CD4-positive, alpha-beta memory T cell (primary cell): ENCODE measurements around the gene ANKRD17. TPM values are rescaled to one million over a fixed set of nuclear protein-coding genes. Genes with fewer than 3 reads are reported as not detected.

Experiments
- CTCF ChIA-PET: fragments of 350-600 bp; sonication (Branson Sonifier 250); formaldehyde crosslinking; loops from one replicate; lab custom pipeline; 2021; ENCODE audit warnings: inconsistent platforms; ENCODE audit not compliant: partially characterized antibody; lab: Charles Lee
- POLR2A ChIA-PET: fragments of 350-600 bp; sonication (Branson Sonifier 250); formaldehyde crosslinking; loops from one replicate; lab custom pipeline; 2021; ENCODE audit not compliant: partially characterized antibody; lab: Charles Lee
- DNase-seq, 5 donors: peaks; one replicate each; pipeline versions ENCODE4 v3.0.0 to v3.0.0-alpha.2; 2020 to 2022; ENCODE audit warnings: mixed read lengths in 1 of 5
- H3K27ac ChIP-seq: one replicate; pipeline ENCODE4 v1.7.0; 2013; ENCODE audit warnings: low read depth, low read length
- H3K27me3 ChIP-seq: 2 replicates; pipeline ENCODE4 v1.7.0; 2013; ENCODE audit warnings: mild to moderate bottlenecking, low read length, moderate library complexity; ENCODE audit not compliant: insufficient read depth
- H3K36me3 ChIP-seq: 2 replicates; pipeline ENCODE4 v1.7.0; 2013; ENCODE audit warnings: mild to moderate bottlenecking, low read length, moderate library complexity; ENCODE audit not compliant: insufficient read depth
- H3K4me1 ChIP-seq: 2 replicates; pipeline ENCODE4 v1.7.0; 2013; ENCODE audit warnings: mild to moderate bottlenecking, low read length, moderate library complexity; ENCODE audit not compliant: insufficient read depth
- H3K4me3 ChIP-seq, 2 donors: one replicate each; pipeline ENCODE4 v1.7.0; 2013; ENCODE audit warnings: low read length in 2 of 2, mild to moderate bottlenecking in 1 of 2
- H3K9me3 ChIP-seq, 2 donors: one replicate each; pipeline ENCODE4 v1.7.0; 2013; ENCODE audit warnings: low read length in 2 of 2, control low read depth in 1 of 2; ENCODE audit not compliant: control insufficient read depth in 1 of 2
- H3K27ac Mint-ChIP-seq, 7 donors: one replicate each; pipeline ENCODE4 v1.8.0; 2020 to 2021; ENCODE audit warnings: mixed read lengths in 7 of 7, mild to moderate bottlenecking in 6 of 7, inconsistent platforms in 3 of 7, moderate library complexity in 3 of 7
- H3K27me3 Mint-ChIP-seq, 2 donors: one replicate each; pipeline ENCODE4 v1.8.0; 2020 to 2021; ENCODE audit warnings: mixed read lengths in 2 of 2
- H3K36me3 Mint-ChIP-seq, 2 donors: one replicate each; pipeline ENCODE4 v1.8.0; 2020 to 2021; ENCODE audit warnings: mixed read lengths in 2 of 2, inconsistent platforms in 1 of 2, mild to moderate bottlenecking in 1 of 2
- H3K4me1 Mint-ChIP-seq, 4 donors: one replicate each; pipeline ENCODE4 v1.8.0; 2020 to 2021; ENCODE audit warnings: mixed read lengths in 4 of 4, mild to moderate bottlenecking in 1 of 4
- H3K4me3 Mint-ChIP-seq, 8 donors: one replicate each; pipeline ENCODE4 v1.8.0; 2020 to 2021; ENCODE audit warnings: mixed read lengths in 8 of 8, mild to moderate bottlenecking in 7 of 8, moderate library complexity in 6 of 8, inconsistent platforms in 3 of 8
- H3K9me3 Mint-ChIP-seq, 8 donors: one replicate each; pipeline ENCODE4 v1.8.0; 2020 to 2021; ENCODE audit warnings: mixed read lengths in 8 of 8, mild to moderate bottlenecking in 5 of 8, inconsistent platforms in 3 of 8, moderate library complexity in 1 of 8
- intact Hi-C: fragments of 100-400 bp; cut with micrococcal nuclease; formaldehyde crosslinking; loops from one replicate; pipeline ENCODE4 v1.15.1; 2023
- polyA plus RNA-seq, 2 donors: library from polyadenylated mRNA; unstranded; fragments of 300-500 nt; fragmentation: Illumina TruSeq; gene quantifications; one replicate each; pipeline ENCODE4 v1.2.3, GENCODE V29; 2021
- total RNA-seq, 2 experiments: library from RNA; stranded (reverse); gene quantifications; one replicate each; pipeline ENCODE4 v1.2.3, GENCODE V29; 2021

The ANKRD17 gene
- total and polyA plus RNA-seq, 4 experiments from 2014 or later: 7.9 to 58.7 (median 37.1) TPM

DNA sequence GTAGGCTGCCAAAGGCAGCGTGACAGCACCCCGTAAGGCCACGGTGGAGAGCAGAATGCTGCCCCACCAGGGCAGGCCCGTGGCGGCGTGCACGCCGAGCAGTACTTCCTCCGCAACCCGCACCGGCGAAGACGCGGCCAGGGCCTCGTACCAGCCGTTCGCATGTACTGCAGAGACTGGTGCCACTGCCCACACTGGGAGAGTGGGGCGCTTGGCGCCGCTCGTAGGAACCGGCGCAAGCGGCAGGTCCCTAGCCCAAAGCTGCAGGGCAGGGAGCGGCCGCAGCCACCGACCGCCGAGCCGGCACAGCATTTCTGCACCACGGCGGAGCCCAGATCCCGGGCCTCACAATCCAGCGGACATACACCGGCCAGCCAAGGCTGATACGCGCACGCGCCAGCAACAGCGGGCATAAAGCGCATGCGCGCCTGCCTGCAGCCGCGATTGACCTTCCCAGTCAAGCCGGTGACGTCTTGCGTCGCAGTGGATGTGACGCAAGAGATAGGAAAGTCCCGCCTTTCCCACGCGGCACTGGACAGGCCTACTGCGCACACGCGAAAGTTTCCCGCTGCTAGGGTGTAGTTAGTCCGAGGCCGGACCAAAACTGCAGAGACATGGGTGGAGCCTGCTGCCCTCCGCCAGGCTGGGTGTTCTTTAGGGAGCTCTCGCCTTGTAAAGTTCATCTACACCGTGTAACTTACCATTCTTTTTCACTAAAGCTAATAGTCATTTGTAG, 189.1 kb downstream of the ANKRD17 start, which contains the start of gene COX18:
Gene COX18 (minus strand): TSS at position 379 of the 736 bp plus-strand sequence. CDS start 67 bp downstream, at position 312.
- H3K36me3 ChIP-seq: no peaks in the 10 kb centered on the region
- H3K4me3 ChIP-seq: peak within 1 kb of the TSS; percentile 89 to 93
- no peaks in the 10 kb centered on the region for H3K27me3 ChIP-seq
- intact Hi-C loops: loop anchor here (1.0 to 5.0 kb wide), 4 partner anchors 17 to 189 kb away; partner anchors contain the start of gene ANKRD17
- H3K27me3 Mint-ChIP-seq: no peaks in the 10 kb centered on the region
- peak within 1 kb of the TSS; percentile 88 to 94 (median 91) for H3K4me3 Mint-ChIP-seq
- peaks cover 26 to 55% (median 37%) of the 10 kb centered on the region in 4 donors for H3K4me1 Mint-ChIP-seq
- peak; percentile 94 to 96 (median 95) for DNase-seq
- peaks cover 6 to 35% of the 10 kb centered on the region in 2 donors for H3K36me3 Mint-ChIP-seq
- peaks cover 27% of the 10 kb centered on the region for H3K4me1 ChIP-seq
- peaks cover 0 to 1% (median 0%) of the 10 kb centered on the region in 8 donors for H3K9me3 Mint-ChIP-seq
- ChIA-PET CTCF (interaction anchor here (3.2 kb wide), 1 partner anchor 188 kb away, joined by 24 read pairs; the partner anchor contains the start of gene ANKRD17), POLR2A (interaction anchor here (0.5 to 4.5 kb wide), 12 partner anchors 11 to 196 kb away, joined by 3 to 59 read pairs (median 3); partner anchors contain the start of gene ANKRD17)
- peak within 1 kb of the TSS; percentile 97 for H3K27ac ChIP-seq
- H3K9me3 ChIP-seq: no peaks in the 10 kb centered on the region
- H3K27ac Mint-ChIP-seq: peak within 1 kb of the TSS; percentile 94 to 100 (median 99)

DNA sequence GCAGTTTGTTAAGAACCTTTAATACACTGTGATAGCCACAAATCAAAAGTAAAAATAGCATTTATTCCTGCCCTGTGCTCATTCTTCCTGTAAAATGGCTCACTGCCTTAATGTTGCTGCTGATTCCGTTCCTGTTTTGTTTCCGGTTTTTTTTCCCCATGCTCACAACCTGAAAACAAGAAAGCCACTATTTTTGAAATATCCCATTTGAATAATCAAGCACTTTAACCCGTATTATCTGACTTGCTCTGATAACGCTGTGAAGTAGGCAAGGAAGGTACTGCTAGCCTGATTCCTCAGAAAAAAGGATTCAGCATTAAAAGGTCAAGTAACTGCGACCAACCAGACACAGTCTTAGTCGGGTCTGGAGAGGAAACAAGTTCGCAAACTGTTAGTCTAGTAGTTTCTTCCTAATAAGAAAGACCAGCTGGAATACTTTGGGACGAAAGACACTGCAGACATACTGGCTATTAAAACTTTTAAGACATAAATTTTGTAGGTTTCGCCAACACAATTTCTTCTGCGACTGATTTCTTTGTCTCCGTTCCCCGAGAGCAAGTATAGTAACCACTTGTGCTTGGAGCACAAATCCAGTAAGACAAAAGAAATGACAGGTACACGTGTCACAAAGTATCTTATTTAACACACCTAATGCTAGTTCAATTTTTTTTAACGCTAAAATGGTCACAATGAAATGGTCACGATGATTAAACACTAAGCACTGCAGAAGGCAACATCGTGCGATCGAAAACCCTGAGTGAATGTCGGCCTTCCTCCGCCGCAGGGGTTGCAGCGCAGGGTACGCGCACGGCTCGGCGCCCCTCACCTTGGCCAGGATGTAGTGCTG, 189.9 kb downstream of the ANKRD17 start:
- CTCF ChIA-PET: no interaction called here
- POLR2A ChIA-PET: interaction anchor here (1.1 to 4.5 kb wide), 3 partner anchors 22 to 190 kb away, joined by 3 to 59 read pairs (median 7); partner anchors contain the start of gene ANKRD17

DNA sequence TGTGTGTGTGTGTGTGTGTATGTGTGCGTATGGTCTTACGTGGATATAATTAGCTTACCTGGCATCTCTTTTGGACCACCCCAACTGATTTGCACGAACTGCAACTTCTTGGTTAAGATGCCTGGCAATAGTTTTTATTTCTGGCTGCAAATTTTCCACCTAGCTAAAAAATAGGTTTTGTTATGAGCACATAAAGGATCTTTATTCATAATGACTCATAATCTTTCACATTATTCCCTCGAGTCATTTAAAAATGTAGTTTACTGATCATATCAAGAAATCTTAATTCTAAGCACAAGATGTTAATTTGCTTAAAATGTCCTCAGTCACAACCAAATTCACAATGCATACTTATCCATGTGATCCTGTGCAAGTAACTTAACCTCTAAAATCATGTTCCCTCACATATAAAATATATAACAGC, 190.6 kb downstream of the ANKRD17 start:
- intact Hi-C loops: loop anchor here (2.0 to 5.0 kb wide), 2 partner anchors 19 to 44 kb away; no protein-coding TSS in a partner anchor

More for the DNA sequence above, 189.9 kb downstream of the ANKRD17 start:
- H3K9me3 Mint-ChIP-seq: peaks cover 0 to 1% (median 0%) of the 10 kb centered on the region in 8 donors
- peaks cover 7 to 40% of the 10 kb centered on the region in 2 donors for H3K36me3 Mint-ChIP-seq
- peak overlapping the region; percentile 97 for H3K27ac ChIP-seq
- peaks cover 27% of the 10 kb centered on the region for H3K4me1 ChIP-seq
- H3K9me3 ChIP-seq: no peaks in the 10 kb centered on the region
- H3K27me3 Mint-ChIP-seq: no peaks in the 10 kb centered on the region
- intact Hi-C loops: loop anchor here (1.0 to 5.0 kb wide), 4 partner anchors 18 to 190 kb away; partner anchors contain the start of gene ANKRD17
- DNase-seq: peak; percentile 33 to 47 (median 34)
- H3K27me3 ChIP-seq: no peaks in the 10 kb centered on the region
- no peaks in the 10 kb centered on the region for H3K36me3 ChIP-seq
- peak overlapping the region; percentile 89 to 93 for H3K4me3 ChIP-seq
- H3K27ac Mint-ChIP-seq: peak overlapping the region; percentile 94 to 100 (median 99)
- peaks cover 30 to 60% (median 41%) of the 10 kb centered on the region in 4 donors for H3K4me1 Mint-ChIP-seq
- H3K4me3 Mint-ChIP-seq: peak overlapping the region; percentile 88 to 94 (median 91)

DNA sequence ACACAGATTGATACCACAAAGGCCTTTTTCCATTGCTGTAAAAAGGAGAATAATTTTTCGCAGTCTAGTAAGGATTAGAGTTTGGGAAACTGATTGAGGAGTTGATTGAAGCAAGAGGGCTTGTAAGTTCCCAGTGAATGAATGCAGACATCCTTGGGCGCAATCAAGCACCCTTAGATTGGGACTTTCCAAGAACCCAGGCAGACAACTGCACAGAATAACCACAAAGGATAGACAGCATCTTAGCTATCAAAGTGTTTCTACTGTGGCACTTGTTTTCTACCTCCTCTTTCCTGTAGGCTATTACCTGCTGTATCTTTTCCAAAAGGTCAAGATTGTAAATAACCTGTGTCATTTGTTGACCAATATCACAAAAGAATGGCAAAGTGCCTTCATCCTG, 191.7 kb downstream of the ANKRD17 start:
- peaks cover 30 to 64% (median 45%) of the 10 kb centered on the region in 4 donors for H3K4me1 Mint-ChIP-seq
- peak overlapping the region in 7 of 8 donors; percentile 9 to 77 (median 46) for H3K4me3 Mint-ChIP-seq
- peak overlapping the region; percentile 97 for H3K27ac ChIP-seq
- H3K36me3 ChIP-seq: peaks cover 8% of the 10 kb centered on the region
- H3K27me3 Mint-ChIP-seq: no peaks in the 10 kb centered on the region
- H3K4me1 ChIP-seq: peaks cover 27% of the 10 kb centered on the region
- peaks cover 0 to 1% (median 0%) of the 10 kb centered on the region in 8 donors for H3K9me3 Mint-ChIP-seq
- POLR2A ChIA-PET: interaction anchor here (1.0 to 1.1 kb wide), 2 partner anchors 191 to 192 kb away, joined by 3 to 4 read pairs; partner anchors contain the start of gene ANKRD17
- peak overlapping the region in 1 of 2 donors; percentile 1 for H3K4me3 ChIP-seq
- H3K27ac Mint-ChIP-seq: peak overlapping the region; percentile 88 to 97 (median 92)
- no peaks in the 10 kb centered on the region for H3K27me3 ChIP-seq
- H3K36me3 Mint-ChIP-seq: peaks cover 14 to 49% of the 10 kb centered on the region in 2 donors
- CTCF ChIA-PET: interaction anchor here (1.1 to 1.5 kb wide), 3 partner anchors 190 to 195 kb away, joined by 3 to 4 read pairs (median 3); partner anchors contain the start of gene ANKRD17
- intact Hi-C loops: loop anchor here (5.0 kb wide), 1 partner anchor 45 kb away; no protein-coding TSS in a partner anchor
- peak; percentile 31 to 73 (median 41) for DNase-seq
- H3K9me3 ChIP-seq: no peaks in the 10 kb centered on the region

More for the DNA sequence above, 190.6 kb downstream of the ANKRD17 start:
- CTCF ChIA-PET: interaction anchor here (1.5 kb wide), 1 partner anchor 191 kb away, joined by 4 read pairs; the partner anchor contains the start of gene ANKRD17
- peak overlapping the region; percentile 94 to 100 (median 99) for H3K27ac Mint-ChIP-seq
- H3K27ac ChIP-seq: peak overlapping the region; percentile 97
- POLR2A ChIA-PET: interaction anchor here (1.1 to 1.4 kb wide), 2 partner anchors 23 to 190 kb away, joined by 3 to 7 read pairs; partner anchors contain the start of gene ANKRD17
- H3K4me1 ChIP-seq: peaks cover 27% of the 10 kb centered on the region
- peak overlapping the region; percentile 88 to 94 (median 91) for H3K4me3 Mint-ChIP-seq
- peaks cover 4% of the 10 kb centered on the region for H3K36me3 ChIP-seq
- peaks cover 0 to 1% (median 0%) of the 10 kb centered on the region in 8 donors for H3K9me3 Mint-ChIP-seq
- no peaks in the 10 kb centered on the region for H3K27me3 ChIP-seq
- peaks cover 30 to 64% (median 45%) of the 10 kb centered on the region in 4 donors for H3K4me1 Mint-ChIP-seq
- peaks cover 11 to 44% of the 10 kb centered on the region in 2 donors for H3K36me3 Mint-ChIP-seq
- peak in 2 of 5 donors; percentile 12 to 45 for DNase-seq
- H3K27me3 Mint-ChIP-seq: no peaks in the 10 kb centered on the region
- H3K4me3 ChIP-seq: peak overlapping the region; percentile 89 to 93
- H3K9me3 ChIP-seq: no peaks in the 10 kb centered on the region

- Mint-ChIP-seq H3K27me3 (no peaks in the 10 kb centered on the region), H3K9me3 (peaks cover 0 to 1% (median 0%) of the 10 kb centered on the region in 8 donors), H3K4me1 (peaks cover 30 to 64% (median 45%) of the 10 kb centered on the region in 4 donors), H3K27ac (peak overlapping the region; percentile 80 to 94 (median 91)), H3K4me3 (peak overlapping the region in 4 of 8 donors; percentile 11 to 45 (median 38)), H3K36me3 (peaks cover 18 to 53% of the 10 kb centered on the region in 2 donors)
- peaks cover 12% of the 10 kb centered on the region for H3K36me3 ChIP-seq
- peak overlapping the region; percentile 97 for H3K27ac ChIP-seq
- intact Hi-C loops: loop anchor here (5.0 kb wide), 1 partner anchor 46 kb away; no protein-coding TSS in a partner anchor
- CTCF ChIA-PET: interaction anchor here (1.1 to 1.5 kb wide), 2 partner anchors 191 to 196 kb away, joined by 3 read pairs; no protein-coding TSS in a partner anchor
- H3K9me3 ChIP-seq: no peaks in the 10 kb centered on the region
- no peaks in the 10 kb centered on the region for H3K27me3 ChIP-seq
- POLR2A ChIA-PET: interaction anchor here (1.0 to 1.1 kb wide), 2 partner anchors 191 to 192 kb away, joined by 3 to 4 read pairs; partner anchors contain the start of gene ANKRD17
- peaks cover 27% of the 10 kb centered on the region for H3K4me1 ChIP-seq
- DNase-seq: no peak
- H3K4me3 ChIP-seq: no peak overlapping the region
Measured at GRCh38 chr4:73066445-73066844, 192.2 kb downstream of the ANKRD17 start.

GRCh38 chr4:73064536-73064935, 194.1 kb downstream of the ANKRD17 start:
- H3K36me3 ChIP-seq: peaks cover 21% of the 10 kb centered on the region
- H3K27ac ChIP-seq: no peak overlapping the region
- Mint-ChIP-seq H3K9me3 (peaks cover 0 to 1% (median 0%) of the 10 kb centered on the region in 8 donors), H3K4me3 (no peak overlapping the region), H3K27ac (peak overlapping the region in 4 of 7 donors; percentile 8 to 59 (median 52)), H3K27me3 (no peaks in the 10 kb centered on the region), H3K36me3 (peaks cover 28 to 64% of the 10 kb centered on the region in 2 donors), H3K4me1 (peaks cover 28 to 57% (median 38%) of the 10 kb centered on the region in 4 donors)
- intact Hi-C loops: no loop called here
- peaks cover 21% of the 10 kb centered on the region for H3K4me1 ChIP-seq
- H3K27me3 ChIP-seq: no peaks in the 10 kb centered on the region
- no peaks in the 10 kb centered on the region for H3K9me3 ChIP-seq
- H3K4me3 ChIP-seq: no peak overlapping the region
- ChIA-PET POLR2A (no interaction called here), CTCF (interaction anchor here (1.4 kb wide), 1 partner anchor 194 kb away, joined by 3 read pairs; the partner anchor contains the start of gene ANKRD17)
- DNase-seq: no peak
